H54 (cell line): Measurements from ENCODE around the gene CDH24.

Source experiments
- DNase-seq: peaks from one replicate; pipeline ENCODE4 v3.0.0; 2011; ENCODE audit warnings: low spot score, mixed read lengths; ENCODE audit not compliant: insufficient read length
- FAIRE-seq: peaks from 3 replicates; lab custom pipeline; 2011; peaks lifted over from hg19 to GRCh38; lab: Jason Lieb, UNC
- POLR2A ChIP-seq: IDR thresholded peaks from 2 replicates; pipeline ENCODE4 v1.6.1; 2011; ENCODE audit warnings: low read depth, mild to moderate bottlenecking, low read length

The CDH24 gene

GRCh38 chr14:23066368-23066767 is 9.0 kb upstream of the CDH24 start:
- no peak for DNase-seq
- no peak for FAIRE-seq
- TF ChIP-seq POLR2A: no peak

GRCh38 chr14:23063601-23064000 is 6.3 kb upstream of the CDH24 start:
- TF ChIP-seq POLR2A: no peak
- FAIRE-seq: no peak

GRCh38 chr14:23062002-23062401 is 4.7 kb upstream of the CDH24 start:
- peak; percentile 68 for FAIRE-seq
- DNase-seq: peak; percentile 69
- no peak for TF ChIP-seq POLR2A

More at GRCh38 chr14:23063601-23064000, 6.3 kb upstream of the CDH24 start:
- no peak for DNase-seq

- no peak for TF ChIP-seq POLR2A
- DNase-seq (no peak), FAIRE-seq (no peak)
Observed at GRCh38 chr14:23060536-23061260, 3.4 kb upstream of the CDH24 start.

GRCh38 chr14:23058654-23059504 is 1.6 kb upstream of the CDH24 start:
- TF ChIP-seq POLR2A: no peak
- DNase-seq (no peak), FAIRE-seq (no peak)

GRCh38 chr14:23057757-23058653 is 685 bp upstream of the CDH24 start:
- FAIRE-seq: no peak
- DNase-seq: peak; percentile 81
- TF ChIP-seq POLR2A: no peak

GRCh38 chr14:23056145-23056955 is 970 bp downstream of the CDH24 start:
- TF ChIP-seq POLR2A: no peak
- FAIRE-seq: no peak
- peak; percentile 83 for DNase-seq

GRCh38 chr14:23055621-23056144 is 1.6 kb downstream of the CDH24 start:
- DNase-seq (peak; percentile 40), FAIRE-seq (no peak)
- TF ChIP-seq POLR2A: no peak

- no peak for TF ChIP-seq POLR2A
- DNase-seq: no peak
- FAIRE-seq: no peak
Observed at GRCh38 chr14:23055147-23055550, 2.2 kb downstream of the CDH24 start.

- TF ChIP-seq POLR2A: no peak
- FAIRE-seq (no peak), DNase-seq (no peak)
Observed at GRCh38 chr14:23054000-23054811, 3.1 kb downstream of the CDH24 start.

- no peak for DNase-seq
- no peak for FAIRE-seq
- no peak for TF ChIP-seq POLR2A
Observed at GRCh38 chr14:23053426-23053825, 3.9 kb downstream of the CDH24 start.

- FAIRE-seq (no peak), DNase-seq (no peak)
- no peak for TF ChIP-seq POLR2A
Observed at GRCh38 chr14:23052671-23053070, 4.6 kb downstream of the CDH24 start.

- DNase-seq (no peak), FAIRE-seq (no peak)
- TF ChIP-seq POLR2A: no peak
Observed at GRCh38 chr14:23052182-23052623, 5.1 kb downstream of the CDH24 start.
